PC-3 (cell line): ENCODE data around the gene SLC25A39.
A peak's percentile ranks its signal among the peaks of the same experiment; 100 is the strongest.

Experiments used
- CTCF ChIP-seq: fragments of 300-600 bp; sonication (generic); conservative IDR thresholded peaks from 2 replicates; pipeline ENCODE4 v1.5.1; 2017; ENCODE audit warnings: antibody characterized with exemption, low read depth, mild to moderate bottlenecking, low read length
- EZH2 ChIP-seq: fragments of 300-600 bp; sonication (generic); IDR thresholded peaks from one replicate; pipeline ENCODE4 v1.6.1; 2017; ENCODE audit warnings: antibody characterized with exemption, mild to moderate bottlenecking, low read length; ENCODE audit not compliant: unreplicated experiment
- EZH2phosphoT487 ChIP-seq: fragments of 300-600 bp; sonication (generic); IDR thresholded peaks from 2 replicates; pipeline ENCODE4 v1.6.1; 2018; ENCODE audit warnings: mild to moderate bottlenecking, antibody characterized with exemption, low read length, borderline replicate concordance

GRCh38 chr17:44331249-44331760, 6.7 kb upstream of the SLC25A39 start:
- TF ChIP-seq EZH2 (no peak), CTCF (peak; percentile 97), EZH2phosphoT487 (no peak)
